Measurements from ENCODE around the gene CELF2.
"Not testable (repeated sequence)": the region's sequence is repeated elsewhere in the genome, so short reads cannot be mapped to it uniquely, and the experiment has no call there.

The CELF2 gene

GRCh38 chr10:11364241-11364640 lies 346.6 kb downstream of the CELF2 start:
- Histone ChIP-seq H3K79me2 (ENCODE audit: control insufficient read depth, insufficient read depth, low read length, poor library complexity) (no peaks in the 10 kb centered on the region), H4K12ac (ENCODE audit: low read depth, low read length) (no peak overlapping the region), H3K9ac (ENCODE audit: low read length) (no peak overlapping the region), H2AK5ac (ENCODE audit: low read length) (no peak overlapping the region), H3K27ac (ENCODE audit: low read depth, low read length) (peak overlapping the region; percentile 70), H2BK120ac (ENCODE audit: insufficient read depth, low read length, poor library complexity) (no peak overlapping the region), H2BK5ac (ENCODE audit: low read depth, low read length, poor library complexity) (no peak overlapping the region), H4K8ac (ENCODE audit: low read depth, low read length) (no peak overlapping the region), H3K4me2 (ENCODE audit: low read length) (no peak overlapping the region), H3K18ac (ENCODE audit: low read length) (no peak overlapping the region), H3K4me1 (ENCODE audit: control insufficient read depth in 1 of 2, insufficient read depth in 2 of 2, low read length in 2 of 2) (peaks cover 2 to 8% of the 10 kb centered on the region in 2 experiments), H3K23ac (ENCODE audit: low read length) (no peak overlapping the region), H3K4me3 (ENCODE audit: low read depth, low read length) (no peak overlapping the region), H3K27me3 (ENCODE audit: insufficient read depth, low read length) (no peaks in the 10 kb centered on the region), H4K91ac (ENCODE audit: low read depth, low read length) (no peak overlapping the region), H3K79me1 (ENCODE audit: low read length) (peaks cover 11% of the 10 kb centered on the region), H3K14ac (ENCODE audit: low read length) (no peak overlapping the region), H3K4ac (ENCODE audit: low read depth, low read length) (no peak overlapping the region), H2AFZ (ENCODE audit: insufficient read depth, low read length, poor library complexity) (no peak overlapping the region), H2BK12ac (ENCODE audit: low read length) (no peak overlapping the region), H3K9me3 (ENCODE audit: insufficient read depth, low read depth, low read length) (peaks cover 12% of the 10 kb centered on the region), H3K36me3 (ENCODE audit: control insufficient read depth in 1 of 2, insufficient read depth in 2 of 2, low read length in 2 of 2) (no peaks in the 10 kb centered on the region)
- WGBS (ENCODE audit: extremely low coverage, insufficient coverage, insufficient read length): no CpG with 5 or more reads among the region's 1 CpG
- DNase-seq: no peak

DNA sequence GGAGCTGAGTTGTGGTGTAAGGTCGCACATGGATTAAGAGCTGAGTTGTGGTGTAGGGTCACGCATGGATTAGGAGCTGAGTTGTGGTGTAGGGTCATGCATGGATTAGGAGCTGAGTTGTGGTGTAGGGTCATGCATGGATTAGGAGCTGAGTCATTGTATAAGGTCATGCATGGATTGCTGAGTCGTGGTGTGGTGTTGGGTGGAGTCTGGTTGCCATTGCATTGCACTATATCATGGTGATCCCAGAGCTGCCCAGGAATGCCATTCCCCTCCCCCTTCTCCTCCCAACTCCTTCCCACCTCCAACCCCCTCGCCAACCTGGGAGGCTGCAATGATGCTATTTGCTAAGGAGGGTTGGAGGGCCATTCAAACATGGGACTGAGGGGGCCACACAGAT lies 349.2 kb downstream of the CELF2 start:
- H3K4me1 ChIP-seq (ENCODE audit: control insufficient read depth in 1 of 2, insufficient read depth in 2 of 2, low read length in 2 of 2); H3K23ac ChIP-seq (ENCODE audit: low read length); H3K27ac ChIP-seq (ENCODE audit: low read depth, low read length); H3K14ac ChIP-seq (ENCODE audit: low read length); H3K4me2 ChIP-seq (ENCODE audit: low read length); H2BK5ac ChIP-seq (ENCODE audit: low read depth, low read length, poor library complexity); H4K91ac ChIP-seq (ENCODE audit: low read depth, low read length); H2AFZ ChIP-seq (ENCODE audit: insufficient read depth, low read length, poor library complexity); H2BK120ac ChIP-seq (ENCODE audit: insufficient read depth, low read length, poor library complexity); H2AK5ac ChIP-seq (ENCODE audit: low read length); H3K9ac ChIP-seq (ENCODE audit: low read length); H3K27me3 ChIP-seq (ENCODE audit: insufficient read depth, low read length); H4K8ac ChIP-seq (ENCODE audit: low read depth, low read length); H3K4ac ChIP-seq (ENCODE audit: low read depth, low read length); H3K18ac ChIP-seq (ENCODE audit: low read length); H2BK12ac ChIP-seq (ENCODE audit: low read length); H3K79me2 ChIP-seq (ENCODE audit: control insufficient read depth, insufficient read depth, low read length, poor library complexity); H3K36me3 ChIP-seq (ENCODE audit: control insufficient read depth in 1 of 2, insufficient read depth in 2 of 2, low read length in 2 of 2); H3K4me3 ChIP-seq (ENCODE audit: low read depth, low read length); H4K12ac ChIP-seq (ENCODE audit: low read depth, low read length); DNase-seq; H3K9me3 ChIP-seq (ENCODE audit: insufficient read depth, low read depth, low read length): not testable (repeated sequence)
- peaks cover 11% of the 10 kb centered on the region for H3K79me1 ChIP-seq (ENCODE audit: low read length)
- WGBS (ENCODE audit: extremely low coverage, insufficient coverage, insufficient read length): no CpG with 5 or more reads among the region's 4 CpGs

DNA sequence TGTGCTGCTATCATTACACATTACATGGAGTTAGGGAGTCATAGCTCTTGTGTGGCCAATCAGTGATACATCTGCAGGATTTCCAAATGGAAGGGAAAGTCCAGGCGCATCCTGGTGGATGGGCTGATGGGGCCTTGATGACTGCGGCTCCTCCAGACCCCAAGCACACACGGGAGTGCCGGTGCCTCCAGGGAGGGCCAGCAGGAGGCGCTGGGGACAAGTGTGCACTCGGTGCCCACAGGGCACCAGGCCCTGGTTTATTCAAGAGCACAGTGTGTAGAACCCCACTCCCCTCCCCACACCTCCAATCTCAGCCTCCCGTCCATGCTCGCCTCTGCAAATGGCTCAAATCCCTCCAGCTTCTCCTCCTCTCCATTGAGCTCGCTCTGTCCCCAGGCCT lies 349.8 kb downstream of the CELF2 start:
- no peak overlapping the region for H3K4ac ChIP-seq (ENCODE audit: low read depth, low read length)
- DNase-seq: no peak
- no peaks in the 10 kb centered on the region for H3K27me3 ChIP-seq (ENCODE audit: insufficient read depth, low read length)
- no peak overlapping the region for H2BK12ac ChIP-seq (ENCODE audit: low read length)
- no peak overlapping the region for H3K23ac ChIP-seq (ENCODE audit: low read length)
- H3K14ac ChIP-seq (ENCODE audit: low read length): no peak overlapping the region
- peaks cover 2 to 8% of the 10 kb centered on the region in 2 experiments for H3K4me1 ChIP-seq (ENCODE audit: control insufficient read depth in 1 of 2, insufficient read depth in 2 of 2, low read length in 2 of 2)
- no peak overlapping the region for H4K91ac ChIP-seq (ENCODE audit: low read depth, low read length)
- no peak overlapping the region for H3K4me3 ChIP-seq (ENCODE audit: low read depth, low read length)
- H3K36me3 ChIP-seq (ENCODE audit: control insufficient read depth in 1 of 2, insufficient read depth in 2 of 2, low read length in 2 of 2): no peaks in the 10 kb centered on the region
- no CpG with 5 or more reads among the region's 9 CpGs for WGBS (ENCODE audit: extremely low coverage, insufficient coverage, insufficient read length)
- H3K4me2 ChIP-seq (ENCODE audit: low read length): no peak overlapping the region
- H3K79me1 ChIP-seq (ENCODE audit: low read length): peaks cover 11% of the 10 kb centered on the region
- H4K8ac ChIP-seq (ENCODE audit: low read depth, low read length): no peak overlapping the region
- no peak overlapping the region for H3K18ac ChIP-seq (ENCODE audit: low read length)
- no peaks in the 10 kb centered on the region for H3K79me2 ChIP-seq (ENCODE audit: control insufficient read depth, insufficient read depth, low read length, poor library complexity)
- H2BK5ac ChIP-seq (ENCODE audit: low read depth, low read length, poor library complexity): no peak overlapping the region
- H4K12ac ChIP-seq (ENCODE audit: low read depth, low read length): no peak overlapping the region
- no peak overlapping the region for H2AFZ ChIP-seq (ENCODE audit: insufficient read depth, low read length, poor library complexity)
- no peak overlapping the region for H2BK120ac ChIP-seq (ENCODE audit: insufficient read depth, low read length, poor library complexity)
- H3K9ac ChIP-seq (ENCODE audit: low read length): no peak overlapping the region
- H3K9me3 ChIP-seq (ENCODE audit: insufficient read depth, low read depth, low read length): peaks cover 7% of the 10 kb centered on the region
- no peak overlapping the region for H2AK5ac ChIP-seq (ENCODE audit: low read length)
- H3K27ac ChIP-seq (ENCODE audit: low read depth, low read length): no peak overlapping the region

DNA sequence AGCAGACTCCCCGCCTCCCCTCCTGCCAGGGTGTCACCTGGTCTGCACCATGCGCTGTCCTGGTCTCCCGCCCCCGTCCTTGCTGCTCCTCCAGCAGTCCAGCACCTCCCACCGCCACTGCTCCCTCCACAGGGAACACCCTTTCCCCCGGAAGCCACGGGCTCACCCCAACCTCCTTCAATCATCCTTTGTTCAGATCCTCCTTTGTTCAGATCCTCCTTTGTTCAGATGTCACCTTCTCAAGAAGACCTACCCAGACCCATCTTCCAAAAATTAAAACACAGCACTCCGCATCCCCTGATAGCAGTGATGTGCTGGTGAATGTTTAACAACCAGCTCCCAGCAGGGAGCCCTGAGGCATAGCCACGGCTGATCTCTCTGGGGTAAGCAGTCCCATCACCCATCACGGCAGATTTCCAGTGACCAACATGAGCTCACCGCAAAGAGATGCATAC lies 356.1 kb downstream of the CELF2 start:
- H3K79me2 ChIP-seq (ENCODE audit: control insufficient read depth, insufficient read depth, low read length, poor library complexity): no peaks in the 10 kb centered on the region
- H3K23ac ChIP-seq (ENCODE audit: low read length): no peak overlapping the region
- DNase-seq: no peak
- WGBS (ENCODE audit: extremely low coverage, insufficient coverage, insufficient read length): no CpG with 5 or more reads among the region's 11 CpGs
- H3K4ac ChIP-seq (ENCODE audit: low read depth, low read length): no peak overlapping the region
- no peak overlapping the region for H2BK5ac ChIP-seq (ENCODE audit: low read depth, low read length, poor library complexity)
- no peak overlapping the region for H3K14ac ChIP-seq (ENCODE audit: low read length)
- H4K8ac ChIP-seq (ENCODE audit: low read depth, low read length): no peak overlapping the region
- peaks cover 0 to 3% of the 10 kb centered on the region in 2 experiments for H3K4me1 ChIP-seq (ENCODE audit: control insufficient read depth in 1 of 2, insufficient read depth in 2 of 2, low read length in 2 of 2)
- H3K9ac ChIP-seq (ENCODE audit: low read length): no peak overlapping the region
- no peak overlapping the region for H3K18ac ChIP-seq (ENCODE audit: low read length)
- no peaks in the 10 kb centered on the region for H3K27me3 ChIP-seq (ENCODE audit: insufficient read depth, low read length)
- H2BK120ac ChIP-seq (ENCODE audit: insufficient read depth, low read length, poor library complexity): no peak overlapping the region
- no peak overlapping the region for H2AK5ac ChIP-seq (ENCODE audit: low read length)
- no peak overlapping the region for H3K27ac ChIP-seq (ENCODE audit: low read depth, low read length)
- no peak overlapping the region for H4K91ac ChIP-seq (ENCODE audit: low read depth, low read length)
- no peaks in the 10 kb centered on the region for H3K36me3 ChIP-seq (ENCODE audit: control insufficient read depth in 1 of 2, insufficient read depth in 2 of 2, low read length in 2 of 2)
- H3K9me3 ChIP-seq (ENCODE audit: insufficient read depth, low read depth, low read length): no peaks in the 10 kb centered on the region
- no peak overlapping the region for H3K4me3 ChIP-seq (ENCODE audit: low read depth, low read length)
- H2AFZ ChIP-seq (ENCODE audit: insufficient read depth, low read length, poor library complexity): no peak overlapping the region
- H4K12ac ChIP-seq (ENCODE audit: low read depth, low read length): no peak overlapping the region
- H3K79me1 ChIP-seq (ENCODE audit: low read length): no peaks in the 10 kb centered on the region
- no peak overlapping the region for H3K4me2 ChIP-seq (ENCODE audit: low read length)
- no peak overlapping the region for H2BK12ac ChIP-seq (ENCODE audit: low read length)

All from trophoblast cell (in vitro differentiated cells and primary cell).